ENCODE results near the gene PDZD8.

Gene PDZD8

GRCh38 chr10:117246997-117247671, 128.1 kb downstream of the PDZD8 start:
- Histone ChIP-seq H2BK12ac (ENCODE audit: low read length) (no peak overlapping the region), H4K12ac (ENCODE audit: low read depth, low read length) (no peak overlapping the region), H3K4me1 (ENCODE audit: control insufficient read depth in 1 of 2, insufficient read depth in 2 of 2, low read length in 2 of 2) (peaks cover 0 to 2% of the 10 kb centered on the region in 2 experiments), H3K9me3 (ENCODE audit: insufficient read depth, low read depth, low read length) (peaks cover 1% of the 10 kb centered on the region), H3K36me3 (ENCODE audit: control insufficient read depth in 1 of 2, insufficient read depth in 2 of 2, low read length in 2 of 2) (no peaks in the 10 kb centered on the region), H3K4me2 (ENCODE audit: low read length) (no peak overlapping the region), H2AK5ac (ENCODE audit: low read length) (no peak overlapping the region), H2AFZ (ENCODE audit: insufficient read depth, low read length, poor library complexity) (no peak overlapping the region), H2BK5ac (ENCODE audit: low read depth, low read length, poor library complexity) (no peak overlapping the region), H3K23ac (ENCODE audit: low read length) (no peak overlapping the region), H3K18ac (ENCODE audit: low read length) (no peak overlapping the region), H3K79me1 (ENCODE audit: low read length) (no peaks in the 10 kb centered on the region), H3K4ac (ENCODE audit: low read depth, low read length) (no peak overlapping the region), H3K14ac (ENCODE audit: low read length) (no peak overlapping the region), H3K27me3 (ENCODE audit: insufficient read depth, low read length) (no peaks in the 10 kb centered on the region), H3K79me2 (ENCODE audit: control insufficient read depth, insufficient read depth, low read length, poor library complexity) (no peaks in the 10 kb centered on the region), H4K91ac (ENCODE audit: low read depth, low read length) (no peak overlapping the region), H3K4me3 (ENCODE audit: low read depth, low read length) (no peak overlapping the region), H3K27ac (ENCODE audit: low read depth, low read length) (no peak overlapping the region), H4K8ac (ENCODE audit: low read depth, low read length) (no peak overlapping the region), H3K9ac (ENCODE audit: low read length) (no peak overlapping the region), H2BK120ac (ENCODE audit: insufficient read depth, low read length, poor library complexity) (no peak overlapping the region)
- DNase-seq, result no peak
- WGBS (ENCODE audit: extremely low coverage, insufficient coverage, insufficient read length), result no CpG with 5 or more reads among the region's 3 CpGs

GRCh38 chr10:117242463-117242832, 132.8 kb downstream of the PDZD8 start:
- H3K18ac ChIP-seq (ENCODE audit: low read length), result no peak overlapping the region
- H3K4me1 ChIP-seq (ENCODE audit: control insufficient read depth in 1 of 2, insufficient read depth in 2 of 2, low read length in 2 of 2), result peaks cover 8 to 9% of the 10 kb centered on the region in 2 experiments
- no peak for DNase-seq
- no peak overlapping the region for H4K91ac ChIP-seq (ENCODE audit: low read depth, low read length)
- H3K14ac ChIP-seq (ENCODE audit: low read length), result no peak overlapping the region
- no peak overlapping the region for H4K12ac ChIP-seq (ENCODE audit: low read depth, low read length)
- no peak overlapping the region for H3K23ac ChIP-seq (ENCODE audit: low read length)
- H2BK5ac ChIP-seq (ENCODE audit: low read depth, low read length, poor library complexity), result no peak overlapping the region
- no peak overlapping the region for H3K4ac ChIP-seq (ENCODE audit: low read depth, low read length)
- H3K4me3 ChIP-seq (ENCODE audit: low read depth, low read length), result no peak overlapping the region
- no peaks in the 10 kb centered on the region for H3K79me2 ChIP-seq (ENCODE audit: control insufficient read depth, insufficient read depth, low read length, poor library complexity)
- H3K27ac ChIP-seq (ENCODE audit: low read depth, low read length), result no peak overlapping the region
- no peak overlapping the region for H2BK120ac ChIP-seq (ENCODE audit: insufficient read depth, low read length, poor library complexity)
- H3K36me3 ChIP-seq (ENCODE audit: control insufficient read depth in 1 of 2, insufficient read depth in 2 of 2, low read length in 2 of 2), result no peaks in the 10 kb centered on the region
- WGBS (ENCODE audit: extremely low coverage, insufficient coverage, insufficient read length), result no CpG with 5 or more reads among the region's 8 CpGs
- H2AFZ ChIP-seq (ENCODE audit: insufficient read depth, low read length, poor library complexity), result no peak overlapping the region
- no peak overlapping the region for H2AK5ac ChIP-seq (ENCODE audit: low read length)
- H2BK12ac ChIP-seq (ENCODE audit: low read length), result no peak overlapping the region
- no peak overlapping the region for H3K9ac ChIP-seq (ENCODE audit: low read length)
- peaks cover 22% of the 10 kb centered on the region for H3K27me3 ChIP-seq (ENCODE audit: insufficient read depth, low read length)
- no peak overlapping the region for H4K8ac ChIP-seq (ENCODE audit: low read depth, low read length)
- no peaks in the 10 kb centered on the region for H3K79me1 ChIP-seq (ENCODE audit: low read length)
- peaks cover 1% of the 10 kb centered on the region for H3K9me3 ChIP-seq (ENCODE audit: insufficient read depth, low read depth, low read length)
- H3K4me2 ChIP-seq (ENCODE audit: low read length), result no peak overlapping the region

GRCh38 chr10:117241541-117242462, 133.4 kb downstream of the PDZD8 start:
- H3K9ac ChIP-seq (ENCODE audit: low read length), result no peak overlapping the region
- WGBS (ENCODE audit: extremely low coverage, insufficient coverage, insufficient read length), result no CpG with 5 or more reads among the region's 56 CpGs
- no peak overlapping the region for H2BK12ac ChIP-seq (ENCODE audit: low read length)

GRCh38 chr10:117240621-117241529, 134.4 kb downstream of the PDZD8 start, which contains the start of gene SLC18A2:
Gene SLC18A2, plus strand, starts transcription at chr10:117241114. Its CDS starts 580 bp downstream, at chr10:117241694.
- no peak within 1 kb of the TSS for H3K27ac ChIP-seq (ENCODE audit: low read depth, low read length)
- WGBS (ENCODE audit: extremely low coverage, insufficient coverage, insufficient read length), result no CpG with 5 or more reads among the region's 93 CpGs

More at GRCh38 chr10:117241541-117242462, 133.4 kb downstream of the PDZD8 start:
- Histone ChIP-seq H3K4ac (ENCODE audit: low read depth, low read length) (no peak overlapping the region), H3K27ac (ENCODE audit: low read depth, low read length) (no peak overlapping the region), H3K4me2 (ENCODE audit: low read length) (peak overlapping the region; percentile 70), H3K79me1 (ENCODE audit: low read length) (no peaks in the 10 kb centered on the region), H4K91ac (ENCODE audit: low read depth, low read length) (no peak overlapping the region), H2AK5ac (ENCODE audit: low read length) (no peak overlapping the region), H3K18ac (ENCODE audit: low read length) (no peak overlapping the region), H4K12ac (ENCODE audit: low read depth, low read length) (no peak overlapping the region), H3K23ac (ENCODE audit: low read length) (no peak overlapping the region), H3K79me2 (ENCODE audit: control insufficient read depth, insufficient read depth, low read length, poor library complexity) (no peaks in the 10 kb centered on the region), H3K36me3 (ENCODE audit: control insufficient read depth in 1 of 2, insufficient read depth in 2 of 2, low read length in 2 of 2) (no peaks in the 10 kb centered on the region), H3K27me3 (ENCODE audit: insufficient read depth, low read length) (peaks cover 22% of the 10 kb centered on the region), H2BK120ac (ENCODE audit: insufficient read depth, low read length, poor library complexity) (no peak overlapping the region), H3K4me1 (ENCODE audit: control insufficient read depth in 1 of 2, insufficient read depth in 2 of 2, low read length in 2 of 2) (peaks cover 8 to 9% of the 10 kb centered on the region in 2 experiments), H3K9me3 (ENCODE audit: insufficient read depth, low read depth, low read length) (peaks cover 1% of the 10 kb centered on the region), H2AFZ (ENCODE audit: insufficient read depth, low read length, poor library complexity) (no peak overlapping the region), H3K14ac (ENCODE audit: low read length) (no peak overlapping the region), H3K4me3 (ENCODE audit: low read depth, low read length) (peak overlapping the region; percentile 15), H2BK5ac (ENCODE audit: low read depth, low read length, poor library complexity) (no peak overlapping the region), H4K8ac (ENCODE audit: low read depth, low read length) (no peak overlapping the region)
- DNase-seq, result no peak

More at GRCh38 chr10:117240621-117241529, 134.4 kb downstream of the PDZD8 start, which contains the start of gene SLC18A2:
- Histone ChIP-seq H3K9ac (ENCODE audit: low read length) (no peak within 1 kb of the TSS), H2AFZ (ENCODE audit: insufficient read depth, low read length, poor library complexity) (no peak within 1 kb of the TSS), H3K23ac (ENCODE audit: low read length) (no peak within 1 kb of the TSS), H2BK5ac (ENCODE audit: low read depth, low read length, poor library complexity) (no peak within 1 kb of the TSS), H3K27me3 (ENCODE audit: insufficient read depth, low read length) (peaks cover 22% of the 10 kb centered on the region), H3K79me1 (ENCODE audit: low read length) (no peaks in the 10 kb centered on the region), H2AK5ac (ENCODE audit: low read length) (no peak within 1 kb of the TSS), H3K18ac (ENCODE audit: low read length) (no peak within 1 kb of the TSS), H4K8ac (ENCODE audit: low read depth, low read length) (no peak within 1 kb of the TSS), H3K4me3 (ENCODE audit: low read depth, low read length) (peak within 1 kb of the TSS; percentile 51), H3K4me2 (ENCODE audit: low read length) (peak within 1 kb of the TSS; percentile 70), H3K9me3 (ENCODE audit: insufficient read depth, low read depth, low read length) (peaks cover 1% of the 10 kb centered on the region), H2BK12ac (ENCODE audit: low read length) (no peak within 1 kb of the TSS), H3K4ac (ENCODE audit: low read depth, low read length) (no peak within 1 kb of the TSS), H3K14ac (ENCODE audit: low read length) (no peak within 1 kb of the TSS), H2BK120ac (ENCODE audit: insufficient read depth, low read length, poor library complexity) (no peak within 1 kb of the TSS), H4K12ac (ENCODE audit: low read depth, low read length) (no peak within 1 kb of the TSS), H3K79me2 (ENCODE audit: control insufficient read depth, insufficient read depth, low read length, poor library complexity) (no peaks in the 10 kb centered on the region), H3K4me1 (ENCODE audit: control insufficient read depth in 1 of 2, insufficient read depth in 2 of 2, low read length in 2 of 2) (peaks cover 8 to 9% of the 10 kb centered on the region in 2 experiments), H3K36me3 (ENCODE audit: control insufficient read depth in 1 of 2, insufficient read depth in 2 of 2, low read length in 2 of 2) (no peaks in the 10 kb centered on the region), H4K91ac (ENCODE audit: low read depth, low read length) (no peak within 1 kb of the TSS)
- DNase-seq, result no peak
